Endodermal cell (in vitro differentiated cells): ENCODE data around the gene MOB2. TPM values are rescaled to one million over a fixed set of nuclear protein-coding genes. Genes with fewer than 3 reads are reported as not detected.

ENCODE experiments used
- DNase-seq: peaks from one replicate; pipeline ENCODE4 v3.0.0-alpha.2; 2017
- H3K27ac ChIP-seq: 2 replicates; pipeline ENCODE4 v1.5.1; 2013; ENCODE audit warnings: mild to moderate bottlenecking, low read depth, low read length, moderate library complexity
- H3K27me3 ChIP-seq: 2 replicates; pipeline ENCODE4 v1.6.1; 2013; ENCODE audit warnings: mild to moderate bottlenecking, low read length, moderate library complexity; ENCODE audit not compliant: insufficient read depth, control insufficient read depth, poor library complexity, severe bottlenecking
- H3K36me3 ChIP-seq: 2 replicates; pipeline ENCODE4 v1.7.0; 2013; ENCODE audit warnings: mild to moderate bottlenecking, low read length, moderate library complexity; ENCODE audit not compliant: control insufficient read depth, insufficient read depth
- H3K4me1 ChIP-seq: one replicate; pipeline ENCODE4 v1.7.0; 2013; ENCODE audit warnings: low read length; ENCODE audit not compliant: control insufficient read depth, insufficient read depth
- H3K4me3 ChIP-seq: 2 replicates; pipeline ENCODE4 v1.5.1; 2013; ENCODE audit warnings: mild to moderate bottlenecking, low read length, moderate library complexity
- H3K9ac ChIP-seq: 2 replicates; pipeline ENCODE4 v1.6.1; 2013; ENCODE audit warnings: mild to moderate bottlenecking, low read length, moderate library complexity; ENCODE audit not compliant: poor library complexity, severe bottlenecking; ENCODE audit errors: extremely low read depth
- H3K9me3 ChIP-seq: 2 replicates; pipeline ENCODE4 v1.6.1; 2013; ENCODE audit warnings: mild to moderate bottlenecking, low read length, moderate library complexity; ENCODE audit not compliant: control insufficient read depth
- H3K27ac Mint-ChIP-seq: 2 replicates; pipeline ENCODE4 v1.8.0; 2020; ENCODE audit warnings: mixed read lengths
- H3K27me3 Mint-ChIP-seq: 2 replicates; pipeline ENCODE4 v1.8.0; 2021; ENCODE audit warnings: mild to moderate bottlenecking, mixed read lengths; ENCODE audit not compliant: insufficient read depth
- H3K36me3 Mint-ChIP-seq: 2 replicates; pipeline ENCODE4 v1.8.0; 2020; ENCODE audit warnings: low read depth, mixed read lengths
- H3K4me1 Mint-ChIP-seq: 2 replicates; pipeline ENCODE4 v1.8.0; 2020; ENCODE audit warnings: mixed read lengths
- H3K4me3 Mint-ChIP-seq: 2 replicates; pipeline ENCODE4 v1.8.0; 2020; ENCODE audit warnings: mild to moderate bottlenecking, moderate library complexity, mixed read lengths
- H3K9me3 Mint-ChIP-seq: 2 replicates; pipeline ENCODE4 v1.8.0; 2020; ENCODE audit warnings: mild to moderate bottlenecking, mixed read lengths
- WGBS, 2 experiments: methylation state at CpG; one replicate each; pipeline versions ENCODE4 v1.1.5 to v1.1.7; 2013; ENCODE audit warnings: missing lambda C conversion rate in 2 of 2, mixed read lengths in 1 of 2; ENCODE audit not compliant: insufficient coverage in 1 of 2, insufficient read length in 1 of 2; 5-methylcytosine and 5-hydroxymethylcytosine counted together
- total RNA-seq, 2 donors: library from RNA; stranded (reverse); fragmentation: NEBNext Ultra II Directional in 1 of 2; extraction: Animal tissue kit (Norgen Biotek cat#: 25700) in 1 of 2; gene quantifications; 2 replicates in 1 of 2; 3 replicates in 1 of 2; pipeline ENCODE4 v1.2.1, GENCODE V29; 2021
- TF ChIP-seq, protein P1 (sequence below): fragments of 200-600 bp; sonication (generic); conservative IDR thresholded peaks from 2 replicates; pipeline ENCODE4 v1.5.0; 2021; ENCODE audit warnings: antibody characterized with exemption, mild to moderate bottlenecking

The MOB2 gene
- total RNA-seq, 2 donors from 2014 or later = 23.9 to 25.4 TPM

DNA sequence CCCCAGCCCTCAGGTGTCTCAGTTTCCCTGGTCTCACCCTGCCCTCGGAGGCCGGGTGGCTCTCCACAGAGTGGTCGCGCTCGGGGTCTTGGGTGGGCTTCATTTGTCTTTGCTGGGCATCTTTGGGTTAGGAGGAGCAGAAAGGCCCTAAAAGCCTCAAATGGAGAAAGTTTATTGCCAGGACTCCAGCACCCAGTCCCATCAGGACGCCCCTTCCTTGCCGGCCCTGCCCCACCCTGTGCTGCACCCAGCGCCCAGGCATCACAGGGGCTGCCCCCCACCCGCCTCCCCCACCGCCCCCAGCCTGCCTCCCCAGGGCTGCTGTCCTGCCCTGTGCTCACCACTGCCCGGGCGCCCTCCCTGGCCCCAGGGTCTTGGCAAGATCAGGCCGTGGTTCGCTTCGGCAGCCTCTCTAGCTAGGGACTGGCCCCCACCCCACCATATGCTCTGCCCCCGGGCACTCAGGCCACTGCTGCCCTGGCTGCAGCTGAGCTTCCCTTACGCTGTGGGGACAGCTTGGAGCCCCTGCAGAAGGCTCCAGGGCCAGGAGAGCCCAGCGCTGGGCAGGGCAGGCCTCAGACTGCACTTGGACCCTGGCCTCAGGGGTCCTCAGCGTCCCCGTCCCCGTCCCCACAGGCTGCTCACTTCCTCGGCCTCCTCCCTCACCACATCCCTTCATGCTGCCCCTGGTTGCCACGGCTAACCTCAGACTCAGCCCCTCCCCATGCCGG, 31.4 kb downstream of the MOB2 start:
- TF ChIP-seq, protein P1, sequence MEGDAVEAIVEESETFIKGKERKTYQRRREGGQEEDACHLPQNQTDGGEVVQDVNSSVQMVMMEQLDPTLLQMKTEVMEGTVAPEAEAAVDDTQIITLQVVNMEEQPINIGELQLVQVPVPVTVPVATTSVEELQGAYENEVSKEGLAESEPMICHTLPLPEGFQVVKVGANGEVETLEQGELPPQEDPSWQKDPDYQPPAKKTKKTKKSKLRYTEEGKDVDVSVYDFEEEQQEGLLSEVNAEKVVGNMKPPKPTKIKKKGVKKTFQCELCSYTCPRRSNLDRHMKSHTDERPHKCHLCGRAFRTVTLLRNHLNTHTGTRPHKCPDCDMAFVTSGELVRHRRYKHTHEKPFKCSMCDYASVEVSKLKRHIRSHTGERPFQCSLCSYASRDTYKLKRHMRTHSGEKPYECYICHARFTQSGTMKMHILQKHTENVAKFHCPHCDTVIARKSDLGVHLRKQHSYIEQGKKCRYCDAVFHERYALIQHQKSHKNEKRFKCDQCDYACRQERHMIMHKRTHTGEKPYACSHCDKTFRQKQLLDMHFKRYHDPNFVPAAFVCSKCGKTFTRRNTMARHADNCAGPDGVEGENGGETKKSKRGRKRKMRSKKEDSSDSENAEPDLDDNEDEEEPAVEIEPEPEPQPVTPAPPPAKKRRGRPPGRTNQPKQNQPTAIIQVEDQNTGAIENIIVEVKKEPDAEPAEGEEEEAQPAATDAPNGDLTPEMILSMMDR = no peak
- Histone ChIP-seq H3K36me3 (no peaks in the 10 kb centered on the region), H3K9me3 (no peaks in the 10 kb centered on the region), H3K9ac (no peak overlapping the region), H3K27ac (no peak overlapping the region), H3K4me1 (no peaks in the 10 kb centered on the region), H3K27me3 (no peaks in the 10 kb centered on the region), H3K4me3 (no peak overlapping the region)
- H3K4me1 Mint-ChIP-seq = no peaks in the 10 kb centered on the region
- H3K9me3 Mint-ChIP-seq = no peaks in the 10 kb centered on the region
- H3K27ac Mint-ChIP-seq = no peak overlapping the region
- H3K36me3 Mint-ChIP-seq = peaks cover 1% of the 10 kb centered on the region
- no peak for DNase-seq
- 92 to 100% methylated on average over 9 to 23 of the region's 24 CpGs for WGBS, 2 experiments
- H3K27me3 Mint-ChIP-seq = no peaks in the 10 kb centered on the region
- no peak overlapping the region for H3K4me3 Mint-ChIP-seq

DNA sequence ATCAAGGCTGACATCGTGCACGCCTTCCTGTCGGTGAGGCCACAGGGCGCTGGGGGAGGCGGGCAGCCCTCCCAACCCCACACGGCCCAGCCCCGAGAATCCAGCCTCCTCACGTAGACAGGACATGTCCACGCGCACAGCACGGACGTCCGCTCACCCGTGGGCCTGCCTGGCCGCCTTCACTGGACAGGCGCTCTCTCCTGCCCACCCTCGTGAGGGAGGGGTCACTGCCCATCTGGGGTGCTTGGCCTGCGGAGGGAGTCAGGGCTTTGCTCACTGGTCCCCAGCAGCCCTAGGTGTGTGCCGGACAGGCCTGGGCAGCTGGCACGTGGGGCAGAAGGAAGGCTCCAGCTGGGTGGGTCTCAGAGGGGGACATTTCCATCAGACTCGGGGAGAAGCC, 32.0 kb downstream of the MOB2 start:
- no peaks in the 10 kb centered on the region for H3K4me1 Mint-ChIP-seq
- 91 to 93% methylated on average over 10 to 21 of the region's 21 CpGs for WGBS, 2 experiments
- Histone ChIP-seq H3K4me1 (no peaks in the 10 kb centered on the region), H3K4me3 (no peak overlapping the region), H3K27me3 (no peaks in the 10 kb centered on the region), H3K36me3 (no peaks in the 10 kb centered on the region), H3K9ac (no peak overlapping the region), H3K27ac (no peak overlapping the region), H3K9me3 (no peaks in the 10 kb centered on the region)
- no peak for DNase-seq
- H3K27me3 Mint-ChIP-seq = no peaks in the 10 kb centered on the region
- no peak overlapping the region for H3K4me3 Mint-ChIP-seq
- no peak overlapping the region for H3K27ac Mint-ChIP-seq
- TF ChIP-seq, protein P1 = no peak
- H3K9me3 Mint-ChIP-seq = no peaks in the 10 kb centered on the region
- H3K36me3 Mint-ChIP-seq = peaks cover 1% of the 10 kb centered on the region

DNA sequence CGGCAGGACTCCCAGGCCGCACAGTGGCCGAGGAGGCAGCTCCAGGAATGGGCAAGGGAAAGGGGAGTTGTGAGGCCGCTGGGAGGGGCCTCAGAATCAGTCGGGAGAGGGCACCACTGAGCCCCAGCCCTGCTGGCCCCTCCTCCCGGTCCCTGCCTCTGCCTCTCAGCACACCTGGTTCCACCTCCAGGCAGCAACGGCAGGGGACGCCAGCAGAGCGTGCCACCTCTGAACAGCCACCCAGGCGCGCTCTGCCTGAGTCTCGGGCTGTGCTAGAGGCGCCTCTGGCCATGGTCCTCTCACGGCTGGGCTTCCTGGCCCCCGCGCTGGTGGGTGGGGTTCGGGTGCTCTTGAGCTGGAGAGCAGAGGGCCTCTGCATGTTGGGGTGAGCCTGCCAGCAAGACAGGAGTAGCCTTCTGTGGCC, 33.0 kb downstream of the MOB2 start:
- DNase-seq = peak; percentile 92
- H3K4me1 Mint-ChIP-seq = no peaks in the 10 kb centered on the region
- no peak overlapping the region for H3K27ac Mint-ChIP-seq
- Histone ChIP-seq H3K4me3 (no peak overlapping the region), H3K36me3 (no peaks in the 10 kb centered on the region), H3K27me3 (no peaks in the 10 kb centered on the region), H3K9me3 (no peaks in the 10 kb centered on the region), H3K9ac (no peak overlapping the region), H3K4me1 (no peaks in the 10 kb centered on the region), H3K27ac (no peak overlapping the region)
- no peak overlapping the region for H3K4me3 Mint-ChIP-seq
- TF ChIP-seq, protein P1 = peak; percentile 75
- peaks cover 1% of the 10 kb centered on the region for H3K36me3 Mint-ChIP-seq
- no peaks in the 10 kb centered on the region for H3K27me3 Mint-ChIP-seq
- 68 to 74% methylated on average over 5 to 17 of the region's 17 CpGs for WGBS, 2 experiments
- H3K9me3 Mint-ChIP-seq = no peaks in the 10 kb centered on the region
